DOHH2 (cell line): ENCODE results near the gene BSND.
"Not testable (repeated sequence)": the region's sequence is repeated elsewhere in the genome, so short reads cannot be mapped to it uniquely, and the experiment has no call there.

Source experiments
- H3F3A ChIP-seq: fragments of 200-600 bp; sonication (generic), shearing (Covaris generic); 2 replicates; pipeline ENCODE4 v1.6.0; 2016; ENCODE audit warnings: antibody characterized with exemption, mild to moderate bottlenecking; ENCODE audit not compliant: control insufficient read depth, insufficient read depth
- H3K27ac ChIP-seq: fragments of 200-600 bp; sonication (generic); 2 replicates; pipeline ENCODE4 v1.5.1; 2014; ENCODE audit warnings: low read depth, mild to moderate bottlenecking, low read length, moderate library complexity
- H3K27me3 ChIP-seq: fragments of 200-600 bp; sonication (generic); 2 replicates; pipeline ENCODE4 v1.6.1; 2014; ENCODE audit warnings: mild to moderate bottlenecking, low read length, mixed read lengths; ENCODE audit not compliant: control insufficient read depth
- H3K36me3 ChIP-seq: fragments of 200-600 bp; sonication (generic); 2 replicates; pipeline ENCODE4 v1.6.1; 2014; ENCODE audit warnings: mild to moderate bottlenecking, low read length, moderate library complexity, mixed read lengths; ENCODE audit not compliant: control insufficient read depth
- H3K4me1 ChIP-seq: fragments of 200-600 bp; sonication (generic); 2 replicates; pipeline ENCODE4 v1.6.1; 2014; ENCODE audit warnings: mild to moderate bottlenecking, low read length, mixed read lengths; ENCODE audit not compliant: control insufficient read depth
- H3K4me2 ChIP-seq: fragments of 200-600 bp; sonication (generic); 2 replicates; pipeline ENCODE4 v1.6.0; 2014; ENCODE audit warnings: mild to moderate bottlenecking, low read length, moderate library complexity
- H3K4me3 ChIP-seq: fragments of 200-600 bp; sonication (generic); 2 replicates; pipeline ENCODE4 v1.5.1; 2014; ENCODE audit warnings: mild to moderate bottlenecking, low read length, mixed read lengths
- H3K79me2 ChIP-seq: fragments of 200-600 bp; sonication (generic); 2 replicates; pipeline ENCODE4 v1.6.1; 2014; ENCODE audit warnings: mild to moderate bottlenecking, low read length, mixed read lengths; ENCODE audit not compliant: control insufficient read depth
- H3K9me2 ChIP-seq: fragments of 200-600 bp; sonication (generic); replicated peaks from 2 replicates; pipeline ENCODE4 v1.6.1; 2014; ENCODE audit warnings: mild to moderate bottlenecking, low read length, mixed read lengths; ENCODE audit not compliant: control insufficient read depth
- H3K9me3 ChIP-seq: fragments of 200-600 bp; sonication (generic); 2 replicates; pipeline ENCODE4 v1.6.1; 2014; ENCODE audit warnings: antibody characterized with exemption, low read length, mixed read lengths; ENCODE audit not compliant: control insufficient read depth, insufficient read depth
- H4K20me1 ChIP-seq: fragments of 200-600 bp; sonication (generic); 2 replicates; pipeline ENCODE4 v1.6.0; 2014; ENCODE audit warnings: low read depth, mild to moderate bottlenecking, antibody characterized with exemption, low read length, moderate library complexity; ENCODE audit not compliant: control insufficient read depth, insufficient read depth
- CTCF ChIP-seq: fragments of 200-600 bp; sonication (generic); IDR thresholded peaks from one replicate; pipeline ENCODE4 v1.5.1; 2014; ENCODE audit warnings: antibody characterized with exemption, mild to moderate bottlenecking, low read depth, low read length; ENCODE audit not compliant: poor library complexity, severe bottlenecking
- EZH2phosphoT487 ChIP-seq: fragments of 200-600 bp; sonication (generic); IDR thresholded peaks from 2 replicates; pipeline ENCODE4 v1.6.1; 2017; ENCODE audit warnings: borderline replicate concordance, mild to moderate bottlenecking, antibody characterized with exemption, low read length, moderate library complexity, mixed read lengths

Gene BSND

GRCh38 chr1:54962612-54963395, 35.9 kb upstream of the BSND start:
- H3K27ac ChIP-seq, result no peak overlapping the region
- H3K36me3 ChIP-seq, result no peaks in the 10 kb centered on the region
- H3F3A ChIP-seq, result no peaks in the 10 kb centered on the region
- H4K20me1 ChIP-seq, result no peaks in the 10 kb centered on the region
- H3K79me2 ChIP-seq, result no peaks in the 10 kb centered on the region
- H3K9me3 ChIP-seq, result no peaks in the 10 kb centered on the region
- no peak overlapping the region for H3K4me3 ChIP-seq
- H3K9me2 ChIP-seq, result no peaks in the 10 kb centered on the region
- H3K4me2 ChIP-seq, result no peak overlapping the region
- peaks cover 13% of the 10 kb centered on the region for H3K27me3 ChIP-seq
- H3K4me1 ChIP-seq, result peaks cover 17% of the 10 kb centered on the region
- no peak for TF ChIP-seq EZH2phosphoT487
- no peak for TF ChIP-seq CTCF

- H3K79me2 ChIP-seq, H3F3A ChIP-seq, H4K20me1 ChIP-seq, H3K36me3 ChIP-seq, H3K27me3 ChIP-seq, H3K4me3 ChIP-seq, H3K9me2 ChIP-seq, H3K9me3 ChIP-seq, H3K4me2 ChIP-seq, H3K27ac ChIP-seq: not testable (repeated sequence)
- H3K4me1 ChIP-seq, result peaks cover 17% of the 10 kb centered on the region
These were observed 34.9 kb upstream of the BSND start for GRCh38 chr1:54963829-54964228.

GRCh38 chr1:54965624-54966340, 33.0 kb upstream of the BSND start:
- Histone ChIP-seq H3K9me2 (no peaks in the 10 kb centered on the region), H3K36me3 (no peaks in the 10 kb centered on the region), H3K27ac (no peak overlapping the region), H3K27me3 (peaks cover 9% of the 10 kb centered on the region), H3K4me3 (peak overlapping the region; percentile 56), H3K9me3 (no peaks in the 10 kb centered on the region), H4K20me1 (no peaks in the 10 kb centered on the region), H3F3A (no peaks in the 10 kb centered on the region), H3K4me1 (peaks cover 17% of the 10 kb centered on the region), H3K4me2 (peak overlapping the region; percentile 62), H3K79me2 (no peaks in the 10 kb centered on the region)
- TF ChIP-seq EZH2phosphoT487 (no peak), CTCF (no peak)

GRCh38 chr1:54967372-54967771, 31.4 kb upstream of the BSND start:
- H4K20me1 ChIP-seq, result no peaks in the 10 kb centered on the region
- H3K4me3 ChIP-seq, result no peak overlapping the region
- 0 out of 2 replicates have a peak, but pooled peaks cover 2% of the 10 kb centered on the region for H3K27me3 ChIP-seq
- H3K36me3 ChIP-seq, result no peaks in the 10 kb centered on the region
- TF ChIP-seq EZH2phosphoT487 (no peak), CTCF (no peak)
- H3K4me2 ChIP-seq, result no peak overlapping the region
- no peaks in the 10 kb centered on the region for H3F3A ChIP-seq
- no peaks in the 10 kb centered on the region for H3K9me2 ChIP-seq
- no peaks in the 10 kb centered on the region for H3K9me3 ChIP-seq
- peaks cover 17% of the 10 kb centered on the region for H3K4me1 ChIP-seq
- H3K79me2 ChIP-seq, result no peaks in the 10 kb centered on the region
- H3K27ac ChIP-seq, result no peak overlapping the region
